GM12801 (cell line): ENCODE data around the gene CNTN4.

Experiments used
- CTCF ChIP-seq: IDR thresholded peaks from one replicate; pipeline ENCODE4 v1.5.1; 2011; ENCODE audit warnings: control low read depth; ENCODE audit not compliant: insufficient read length; ENCODE audit errors: extremely low read depth

Gene CNTN4

DNA sequence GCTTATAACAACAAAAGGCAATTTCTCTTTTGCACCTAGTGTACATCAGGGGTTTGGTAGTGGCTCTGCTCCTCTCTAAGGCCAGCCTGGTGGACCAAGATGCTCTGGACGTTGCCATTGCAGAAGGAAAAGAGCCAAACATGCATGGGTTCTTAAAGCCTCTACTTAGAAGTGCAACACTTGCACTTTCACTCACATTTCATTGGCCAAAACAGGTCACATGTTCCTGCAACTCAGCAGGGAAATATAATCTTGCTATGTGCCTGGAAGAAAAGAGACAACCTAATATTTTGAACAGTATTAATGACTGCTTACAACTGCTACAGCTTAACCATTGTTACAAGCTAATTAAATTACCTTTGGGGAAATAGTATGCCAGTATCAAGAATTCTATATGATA lies 828.6 kb downstream of the CNTN4 start:
- no peak for TF ChIP-seq CTCF

DNA sequence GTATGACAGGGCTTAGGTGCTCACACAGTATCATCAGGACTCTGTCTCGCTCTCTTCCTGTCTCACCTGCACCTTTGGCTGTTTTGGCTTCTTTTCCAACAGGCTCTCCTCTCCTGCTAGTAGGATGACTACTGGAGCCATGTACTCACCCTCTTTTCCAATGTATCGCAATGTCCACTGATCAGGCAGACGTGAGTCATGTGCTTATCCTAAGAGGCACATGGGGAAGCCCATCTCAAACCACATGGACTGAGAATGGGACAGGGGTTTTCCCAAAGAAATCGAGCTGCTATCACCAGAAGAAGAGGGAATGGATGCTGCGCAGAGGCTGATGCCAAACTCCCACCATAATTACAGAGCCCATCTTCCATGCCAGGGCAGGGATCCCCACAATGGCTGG lies 830.9 kb downstream of the CNTN4 start:
- TF ChIP-seq CTCF: no peak

DNA sequence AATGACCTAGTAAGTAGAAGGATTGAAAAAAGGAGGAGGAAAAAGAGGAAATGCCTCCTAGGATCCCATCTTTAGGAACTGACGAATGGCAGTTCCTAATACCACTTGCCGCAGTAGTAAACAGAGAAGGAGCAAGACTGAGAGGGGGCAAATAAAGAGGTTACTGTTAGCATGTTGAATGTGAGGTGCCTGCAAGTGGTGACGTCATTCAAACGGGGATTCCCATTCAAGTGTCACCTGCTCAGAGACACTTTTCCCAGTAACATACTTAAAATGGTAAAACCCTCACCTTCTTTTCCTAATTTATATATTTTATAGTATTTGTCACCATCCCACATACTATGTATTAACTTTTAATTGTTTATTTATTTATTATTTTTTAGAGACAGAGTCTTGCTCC lies 832.6 kb downstream of the CNTN4 start:
- TF ChIP-seq CTCF: no peak

DNA sequence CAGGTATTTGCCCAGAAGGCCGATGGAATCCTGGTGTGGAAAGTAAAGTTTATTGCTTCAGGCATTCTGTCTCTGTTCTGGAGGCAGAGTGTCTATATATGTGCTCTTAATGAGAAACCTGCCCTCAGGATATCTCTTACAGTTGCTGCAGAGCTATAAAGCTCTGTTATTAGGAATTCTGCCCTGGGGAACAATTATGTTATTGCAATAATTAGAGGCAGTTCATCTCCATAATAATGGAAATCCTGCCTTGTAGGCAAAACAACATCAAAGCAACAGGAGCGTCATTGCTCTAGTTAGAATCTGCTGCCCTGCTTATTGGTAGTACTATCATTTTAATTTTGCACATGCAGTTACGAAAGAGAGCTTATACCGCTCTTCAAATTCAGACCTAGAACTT lies 835.9 kb downstream of the CNTN4 start:
- TF ChIP-seq CTCF: no peak

DNA sequence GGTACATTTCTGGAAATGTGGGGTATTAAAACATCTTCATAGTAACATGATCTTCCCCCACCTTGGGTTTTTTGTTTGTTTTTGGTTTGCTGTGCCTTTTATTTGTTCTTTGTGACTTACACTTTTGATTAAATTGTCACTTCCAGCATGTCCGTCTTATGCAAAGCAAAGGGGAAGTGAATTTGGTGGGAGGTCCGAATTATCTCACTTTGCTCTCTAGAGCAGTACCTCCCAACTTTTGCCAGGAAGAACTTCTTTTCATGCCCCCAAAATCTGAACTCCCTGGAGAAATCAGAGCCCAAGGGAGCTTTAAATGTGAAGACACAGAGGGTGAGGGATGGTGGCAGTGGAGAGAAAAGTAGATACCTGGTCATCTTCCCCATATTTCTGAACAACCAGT lies 838.4 kb downstream of the CNTN4 start:
- TF ChIP-seq CTCF: no peak

DNA sequence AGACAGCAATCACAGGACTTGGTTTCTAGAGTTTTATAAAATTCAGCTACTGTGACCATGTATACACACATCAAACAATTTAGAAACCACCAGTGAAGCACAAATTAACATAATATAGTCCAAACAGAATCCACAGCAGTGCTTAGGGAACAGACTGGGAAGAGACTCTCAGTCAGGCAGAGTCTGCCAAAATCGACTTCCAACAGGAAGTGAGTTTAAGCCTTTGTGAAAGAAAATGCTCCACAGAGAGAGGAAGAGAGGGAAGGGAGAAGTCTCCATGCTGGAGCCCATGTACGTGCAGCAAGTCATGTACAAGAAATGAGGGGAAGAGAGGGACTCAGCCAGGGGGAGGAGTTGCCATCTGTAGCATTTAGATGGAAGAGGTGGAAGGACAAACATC lies 838.9 kb downstream of the CNTN4 start:
- no peak for TF ChIP-seq CTCF

DNA sequence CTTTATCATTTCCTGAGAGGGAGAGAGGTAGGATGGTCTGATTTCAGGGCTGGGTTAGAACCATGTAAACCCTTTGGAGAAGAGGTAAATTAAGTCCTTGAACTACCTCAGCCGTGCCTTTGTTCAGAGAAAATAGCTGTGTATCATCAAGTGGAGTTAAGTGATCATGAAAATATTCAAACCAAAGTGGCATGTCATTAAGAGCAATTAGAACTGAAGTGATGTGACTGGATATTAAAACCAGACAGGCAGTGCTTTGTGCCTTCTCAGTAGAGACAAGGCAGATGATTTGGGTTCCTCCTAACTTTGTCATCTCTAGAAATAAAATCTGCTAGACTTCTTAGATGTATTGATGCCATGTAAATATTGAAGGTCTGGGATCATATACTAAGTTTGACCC lies 840.0 kb downstream of the CNTN4 start:
- no peak for TF ChIP-seq CTCF

- no peak for TF ChIP-seq CTCF
Measured at GRCh38 chr3:2940062-2940461, 841.4 kb downstream of the CNTN4 start.
